ENCODE data around the gene SRMS. TPM values are rescaled to one million over a fixed set of nuclear protein-coding genes. Genes with fewer than 3 reads are reported as not detected.

Gene SRMS
- polyA plus RNA-seq, 4 donors, result 0.17 to 0.31 (median 0.24) TPM; not detected in 1

GRCh38 chr20:63542031-63542559 is 5.5 kb downstream of the SRMS start:
- no peak for DNase-seq (ENCODE audit: low read depth in 4 of 4, low spot score in 3 of 4)

- no peak for DNase-seq (ENCODE audit: low read depth in 4 of 4, low spot score in 3 of 4)
These were observed 6.2 kb downstream of the SRMS start for GRCh38 chr20:63541371-63541770.

GRCh38 chr20:63540417-63541186 is 6.9 kb downstream of the SRMS start:
- no peak for DNase-seq (ENCODE audit: low read depth in 4 of 4, low spot score in 3 of 4)

GRCh38 chr20:63539441-63540370 is 7.8 kb downstream of the SRMS start:
- no peak for DNase-seq (ENCODE audit: low read depth in 4 of 4, low spot score in 3 of 4)

GRCh38 chr20:63539092-63539430 is 8.5 kb downstream of the SRMS start:
- no peak for DNase-seq (ENCODE audit: low read depth in 4 of 4, low spot score in 3 of 4)

- no peak for DNase-seq (ENCODE audit: low read depth in 4 of 4, low spot score in 3 of 4)
These were observed 9.1 kb downstream of the SRMS start for GRCh38 chr20:63538204-63539091.

- DNase-seq (ENCODE audit: low read depth in 4 of 4, low spot score in 3 of 4), result peak; percentile 64 to 78 (median 68)
These were observed 9.9 kb downstream of the SRMS start for GRCh38 chr20:63537525-63538203.

- no peak for DNase-seq (ENCODE audit: low read depth in 4 of 4, low spot score in 3 of 4)
These were observed 10.5 kb downstream of the SRMS start, which contains the start of gene PTK6 for GRCh38 chr20:63536997-63537524. Gene PTK6 (minus strand): TSS chr20:63537376. CDS start chr20:63537314, 62 bp downstream.

GRCh38 chr20:63536241-63536977 is 11.1 kb downstream of the SRMS start:
- no peak for DNase-seq (ENCODE audit: low read depth in 4 of 4, low spot score in 3 of 4)

- no peak for DNase-seq (ENCODE audit: low read depth in 4 of 4, low spot score in 3 of 4)
These were observed 12.5 kb downstream of the SRMS start for GRCh38 chr20:63534831-63535651.

GRCh38 chr20:63534427-63534830 is 13.1 kb downstream of the SRMS start:
- DNase-seq (ENCODE audit: low read depth in 4 of 4, low spot score in 3 of 4), result no peak

GRCh38 chr20:63533871-63534393 is 13.6 kb downstream of the SRMS start:
- DNase-seq (ENCODE audit: low read depth in 4 of 4, low spot score in 3 of 4), result no peak

GRCh38 chr20:63533388-63533787 is 14.2 kb downstream of the SRMS start:
- DNase-seq (ENCODE audit: low read depth in 4 of 4, low spot score in 3 of 4), result no peak

- no peak for DNase-seq (ENCODE audit: low read depth in 4 of 4, low spot score in 3 of 4)
These were observed 15.0 kb downstream of the SRMS start for GRCh38 chr20:63532449-63532971.

- no peak for DNase-seq (ENCODE audit: low read depth in 4 of 4, low spot score in 3 of 4)
These were observed 15.7 kb downstream of the SRMS start for GRCh38 chr20:63531686-63532448.

GRCh38 chr20:63530788-63531160 is 16.8 kb downstream of the SRMS start:
- DNase-seq (ENCODE audit: low read depth in 4 of 4, low spot score in 3 of 4), result no peak

Measured in right renal pelvis (tissue), 4 donors.